Mucosa of rectum (tissue), 2 donors: ENCODE measurements around the gene TUBB.
"Not testable (repeated sequence)": the region's sequence is repeated elsewhere in the genome, so short reads cannot be mapped to it uniquely, and the experiment has no call there.

Source experiments
- H3K27ac ChIP-seq, 2 donors: one replicate each; pipeline ENCODE4 v1.7.0; 2013; ENCODE audit warnings: inconsistent platforms in 2 of 2, low read depth in 2 of 2, low read length in 2 of 2
- H3K27me3 ChIP-seq, 2 donors: one replicate each; pipeline ENCODE4 v1.7.0; 2013; ENCODE audit warnings: low read length in 2 of 2; ENCODE audit not compliant: control insufficient read depth in 2 of 2, insufficient read depth in 2 of 2
- H3K36me3 ChIP-seq, 2 donors: one replicate each; pipeline ENCODE4 v1.7.0; 2013; ENCODE audit warnings: low read length in 2 of 2; ENCODE audit not compliant: control insufficient read depth in 2 of 2, insufficient read depth in 2 of 2
- H3K4me1 ChIP-seq, 2 donors: one replicate each; pipeline ENCODE4 v1.7.0; 2013; ENCODE audit warnings: low read length in 2 of 2, mild to moderate bottlenecking in 1 of 2; ENCODE audit not compliant: control insufficient read depth in 2 of 2, insufficient read depth in 2 of 2
- H3K4me3 ChIP-seq, 2 donors: one replicate each; pipeline ENCODE4 v1.7.0; 2013; ENCODE audit warnings: low read length in 2 of 2
- H3K9ac ChIP-seq, 2 donors: one replicate each; pipeline ENCODE4 v1.7.0; 2013; ENCODE audit warnings: low read length in 2 of 2, low read depth in 1 of 2, mild to moderate bottlenecking in 1 of 2
- H3K9me3 ChIP-seq, 2 donors: one replicate each; pipeline ENCODE4 v1.7.0; 2013; ENCODE audit warnings: low read length in 2 of 2; ENCODE audit not compliant: control insufficient read depth in 2 of 2
- donor health status: healthy.
- donor health status: Normal muscosa, but diverticular disease.

TUBB gene

GRCh38 chr6:30717845-30718720, 2.1 kb upstream of the TUBB start:
- H3K4me1 ChIP-seq, result peaks cover 17 to 28% of the 10 kb centered on the region in 2 donors
- H3K9me3 ChIP-seq, H3K27me3 ChIP-seq: not testable (repeated sequence)
- peak overlapping the region; percentile 76 to 89 for H3K4me3 ChIP-seq
- peak overlapping the region; percentile 91 to 93 for H3K27ac ChIP-seq
- H3K9ac ChIP-seq, result peak overlapping the region; percentile 72 to 78
- H3K36me3 ChIP-seq, result peaks cover 4 to 14% of the 10 kb centered on the region in 2 donors

- Histone ChIP-seq H3K27ac (peak overlapping the region; percentile 85 to 95), H3K4me3 (peak overlapping the region; percentile 87 to 96), H3K36me3 (peaks cover 15 to 19% of the 10 kb centered on the region in 2 donors), H3K9ac (peak overlapping the region; percentile 71 to 87), H3K27me3 (no peaks in the 10 kb centered on the region), H3K4me1 (peaks cover 17 to 31% of the 10 kb centered on the region in 2 donors), H3K9me3 (no peaks in the 10 kb centered on the region)
These were observed 796 bp upstream of the TUBB start for GRCh38 chr6:30719356-30719755.

DNA sequence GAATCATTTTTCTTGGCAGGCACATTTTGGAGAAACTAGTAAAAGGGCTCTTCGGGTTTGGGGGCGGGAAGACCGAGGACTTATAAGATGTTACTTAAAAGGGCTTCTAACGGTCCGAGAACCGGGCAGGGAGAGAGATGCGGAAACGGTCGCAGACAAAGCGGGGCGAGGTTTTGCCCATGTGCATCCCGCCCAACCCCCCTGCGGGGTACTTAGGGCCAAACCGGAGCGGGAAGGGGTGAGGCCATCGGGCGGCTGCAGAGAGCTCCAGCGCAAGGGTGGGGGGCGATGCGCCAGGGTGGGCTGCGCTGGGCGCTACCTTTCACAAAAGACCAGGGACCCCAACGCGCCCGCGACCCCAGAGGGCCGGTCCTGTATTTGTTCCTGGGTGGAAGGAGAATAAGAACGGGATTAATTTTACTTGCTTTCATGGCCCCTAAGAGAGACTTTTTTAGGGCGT, 616 bp downstream of the TUBB start:
- Histone ChIP-seq H3K27ac (peak overlapping the region; percentile 93 to 95), H3K27me3 (no peaks in the 10 kb centered on the region), H3K36me3 (peaks cover 28 to 33% of the 10 kb centered on the region in 2 donors), H3K9me3 (no peaks in the 10 kb centered on the region), H3K4me3 (peak overlapping the region; percentile 87 to 96), H3K4me1 (peaks cover 19 to 31% of the 10 kb centered on the region in 2 donors), H3K9ac (peak overlapping the region; percentile 87 to 95)

GRCh38 chr6:30721198-30722024, 1.3 kb downstream of the TUBB start:
- Histone ChIP-seq H3K27me3 (no peaks in the 10 kb centered on the region), H3K4me1 (peaks cover 19 to 29% of the 10 kb centered on the region in 2 donors), H3K9ac (peak overlapping the region; percentile 87 to 95), H3K36me3 (peaks cover 31 to 38% of the 10 kb centered on the region in 2 donors), H3K9me3 (no peaks in the 10 kb centered on the region), H3K4me3 (peak overlapping the region; percentile 87 to 96), H3K27ac (peak overlapping the region; percentile 93 to 95)

DNA sequence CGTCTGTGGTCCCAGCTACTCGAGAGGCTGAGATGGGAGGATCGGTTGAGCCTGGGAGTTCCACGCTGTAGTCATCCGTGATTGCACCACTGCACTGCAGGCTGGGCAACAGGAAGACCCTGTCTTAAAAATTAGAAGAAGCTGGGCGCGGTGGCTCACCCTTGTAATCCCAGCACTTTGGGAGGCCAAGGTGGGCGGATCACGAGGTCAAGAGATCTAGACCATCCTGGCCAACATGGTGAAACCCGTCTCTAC, 1.8 kb downstream of the TUBB start:
- Histone ChIP-seq H3K36me3 (peaks cover 31 to 42% of the 10 kb centered on the region in 2 donors), H3K4me3 (peak overlapping the region; percentile 80 to 81), H3K27ac (peak overlapping the region; percentile 92 to 95), H3K4me1 (peaks cover 15 to 23% of the 10 kb centered on the region in 2 donors), H3K9ac (peak overlapping the region; percentile 70 to 78)
- not testable (repeated sequence) for H3K9me3 ChIP-seq, H3K27me3 ChIP-seq

- Histone ChIP-seq H3K27ac (peak overlapping the region; percentile 38 to 95), H3K4me1 (peaks cover 15 to 22% of the 10 kb centered on the region in 2 donors), H3K36me3 (peaks cover 32 to 45% of the 10 kb centered on the region in 2 donors), H3K9me3 (no peaks in the 10 kb centered on the region), H3K4me3 (peak overlapping the region; percentile 53 to 80), H3K9ac (peak overlapping the region; percentile 36 to 78), H3K27me3 (no peaks in the 10 kb centered on the region)
These were observed 2.3 kb downstream of the TUBB start for GRCh38 chr6:30722280-30723112.

DNA sequence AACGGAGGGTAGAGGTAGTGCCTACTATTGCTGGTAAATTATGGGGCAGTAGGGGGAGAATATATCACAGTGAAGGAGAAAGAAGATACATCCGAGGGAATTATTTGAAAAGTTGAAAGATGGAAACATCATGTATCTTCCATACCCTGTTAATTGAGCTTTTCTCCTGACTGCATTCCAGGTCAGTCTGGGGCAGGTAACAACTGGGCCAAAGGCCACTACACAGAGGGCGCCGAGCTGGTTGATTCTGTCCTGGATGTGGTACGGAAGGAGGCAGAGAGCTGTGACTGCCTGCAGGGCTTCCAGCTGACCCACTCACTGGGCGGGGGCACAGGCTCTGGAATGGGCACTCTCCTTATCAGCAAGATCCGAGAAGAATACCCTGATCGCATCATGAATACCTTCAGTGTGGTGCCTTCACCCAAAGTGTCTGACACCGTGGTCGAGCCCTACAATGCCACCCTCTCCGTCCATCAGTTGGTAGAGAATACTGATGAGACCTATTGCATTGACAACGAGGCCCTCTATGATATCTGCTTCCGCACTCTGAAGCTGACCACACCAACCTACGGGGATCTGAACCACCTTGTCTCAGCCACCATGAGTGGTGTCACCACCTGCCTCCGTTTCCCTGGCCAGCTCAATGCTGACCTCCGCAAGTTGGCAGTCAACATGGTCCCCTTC, 3.1 kb downstream of the TUBB start:
- peak overlapping the region in 1 of 2 donors; percentile 36 for H3K9ac ChIP-seq
- peaks cover 37 to 53% of the 10 kb centered on the region in 2 donors for H3K36me3 ChIP-seq
- not testable (repeated sequence) for H3K27ac ChIP-seq, H3K9me3 ChIP-seq, H3K27me3 ChIP-seq, H3K4me3 ChIP-seq
- H3K4me1 ChIP-seq, result peaks cover 15 to 19% of the 10 kb centered on the region in 2 donors

DNA sequence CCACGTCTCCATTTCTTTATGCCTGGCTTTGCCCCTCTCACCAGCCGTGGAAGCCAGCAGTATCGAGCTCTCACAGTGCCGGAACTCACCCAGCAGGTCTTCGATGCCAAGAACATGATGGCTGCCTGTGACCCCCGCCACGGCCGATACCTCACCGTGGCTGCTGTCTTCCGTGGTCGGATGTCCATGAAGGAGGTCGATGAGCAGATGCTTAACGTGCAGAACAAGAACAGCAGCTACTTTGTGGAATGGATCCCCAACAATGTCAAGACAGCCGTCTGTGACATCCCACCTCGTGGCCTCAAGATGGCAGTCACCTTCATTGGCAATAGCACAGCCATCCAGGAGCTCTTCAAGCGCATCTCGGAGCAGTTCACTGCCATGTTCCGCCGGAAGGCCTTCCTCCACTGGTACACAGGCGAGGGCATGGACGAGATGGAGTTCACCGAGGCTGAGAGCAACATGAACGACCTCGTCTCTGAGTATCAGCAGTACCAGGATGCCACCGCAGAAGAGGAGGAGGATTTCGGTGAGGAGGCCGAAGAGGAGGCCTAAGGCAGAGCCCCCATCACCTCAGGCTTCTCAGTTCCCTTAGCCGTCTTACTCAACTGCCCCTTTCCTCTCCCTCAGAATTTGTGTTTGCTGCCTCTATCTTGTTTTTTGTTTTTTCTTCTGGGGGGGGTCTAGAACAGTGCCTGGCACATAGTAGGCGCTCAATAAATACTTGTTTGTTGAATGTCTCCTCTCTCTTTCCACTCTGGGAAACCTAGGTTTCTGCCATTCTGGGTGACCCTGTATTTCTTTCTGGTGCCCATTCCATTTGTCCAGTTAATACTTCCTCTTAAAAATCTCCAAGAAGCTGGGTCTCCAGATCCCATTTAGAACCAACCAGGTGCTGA, 3.9 kb downstream of the TUBB start:
- Histone ChIP-seq H3K36me3 (peaks cover 40 to 53% of the 10 kb centered on the region in 2 donors), H3K4me1 (peaks cover 15 to 18% of the 10 kb centered on the region in 2 donors)
- H3K27me3 ChIP-seq, H3K4me3 ChIP-seq, H3K9me3 ChIP-seq, H3K9ac ChIP-seq, H3K27ac ChIP-seq: not testable (repeated sequence)
